GM20000 (cell line): ENCODE results near the gene GCKR.

Experiments used
- DNase-seq: peaks from one replicate; pipeline ENCODE4 v3.0.0; 2012; ENCODE audit warnings: low spot score
- TF ChIP-seq, protein P1 (sequence below): IDR thresholded peaks from 2 replicates; pipeline ENCODE4 v1.5.1; 2012; ENCODE audit warnings: mild to moderate bottlenecking, control low read depth; ENCODE audit errors: extremely low read depth, missing control alignments

GCKR gene

DNA sequence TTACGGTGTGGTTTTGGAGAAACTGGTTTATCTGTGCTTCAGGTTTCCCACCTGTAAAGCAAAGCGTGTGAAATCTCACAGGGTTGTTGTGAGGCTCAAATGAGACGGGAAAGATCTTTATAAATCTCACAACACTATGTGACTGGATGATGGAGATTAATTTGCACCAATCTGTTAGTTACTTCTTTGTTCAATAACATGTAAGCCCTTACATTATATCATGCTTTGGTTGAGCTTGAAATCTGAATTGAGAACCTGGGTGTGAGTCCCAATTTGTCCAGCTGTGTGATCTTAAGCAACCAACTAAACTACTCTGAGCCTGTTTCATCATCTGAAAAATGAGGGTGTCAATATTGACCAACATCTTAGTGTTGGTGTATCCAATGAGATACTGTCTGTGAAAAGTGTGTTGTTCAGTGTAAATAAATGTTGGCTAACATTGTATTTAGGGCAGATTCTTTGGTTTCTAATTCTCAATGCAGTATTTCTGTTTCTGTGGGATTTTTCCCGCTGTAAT lies 741 bp upstream of the GCKR start:
- DNase-seq, result no peak
- TF ChIP-seq, protein P1, sequence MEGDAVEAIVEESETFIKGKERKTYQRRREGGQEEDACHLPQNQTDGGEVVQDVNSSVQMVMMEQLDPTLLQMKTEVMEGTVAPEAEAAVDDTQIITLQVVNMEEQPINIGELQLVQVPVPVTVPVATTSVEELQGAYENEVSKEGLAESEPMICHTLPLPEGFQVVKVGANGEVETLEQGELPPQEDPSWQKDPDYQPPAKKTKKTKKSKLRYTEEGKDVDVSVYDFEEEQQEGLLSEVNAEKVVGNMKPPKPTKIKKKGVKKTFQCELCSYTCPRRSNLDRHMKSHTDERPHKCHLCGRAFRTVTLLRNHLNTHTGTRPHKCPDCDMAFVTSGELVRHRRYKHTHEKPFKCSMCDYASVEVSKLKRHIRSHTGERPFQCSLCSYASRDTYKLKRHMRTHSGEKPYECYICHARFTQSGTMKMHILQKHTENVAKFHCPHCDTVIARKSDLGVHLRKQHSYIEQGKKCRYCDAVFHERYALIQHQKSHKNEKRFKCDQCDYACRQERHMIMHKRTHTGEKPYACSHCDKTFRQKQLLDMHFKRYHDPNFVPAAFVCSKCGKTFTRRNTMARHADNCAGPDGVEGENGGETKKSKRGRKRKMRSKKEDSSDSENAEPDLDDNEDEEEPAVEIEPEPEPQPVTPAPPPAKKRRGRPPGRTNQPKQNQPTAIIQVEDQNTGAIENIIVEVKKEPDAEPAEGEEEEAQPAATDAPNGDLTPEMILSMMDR, result no peak

DNA sequence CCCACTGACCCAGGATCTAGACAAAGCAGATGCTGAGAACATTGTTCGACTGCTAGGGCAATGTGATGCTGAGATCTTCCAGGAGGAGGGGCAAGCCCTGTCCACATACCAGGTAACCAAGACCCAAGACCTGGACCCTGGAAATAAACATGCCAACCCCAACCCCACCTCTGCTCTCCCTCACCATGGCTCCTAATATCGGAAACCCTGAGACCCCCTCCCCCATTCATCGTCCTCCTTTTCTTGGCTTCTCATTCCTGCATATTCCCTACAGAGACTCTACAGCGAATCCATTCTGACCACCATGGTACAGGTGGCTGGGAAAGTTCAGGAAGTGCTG lies 619 bp downstream of the GCKR start:
- no peak for DNase-seq
- TF ChIP-seq, protein P1, result no peak

- DNase-seq, result no peak
- TF ChIP-seq, protein P1, result no peak
Measured at GRCh38 chr2:27498975-27499374, 2.3 kb downstream of the GCKR start.

GRCh38 chr2:27501042-27501441 lies 4.4 kb downstream of the GCKR start:
- TF ChIP-seq, protein P1, result no peak
- no peak for DNase-seq

DNA sequence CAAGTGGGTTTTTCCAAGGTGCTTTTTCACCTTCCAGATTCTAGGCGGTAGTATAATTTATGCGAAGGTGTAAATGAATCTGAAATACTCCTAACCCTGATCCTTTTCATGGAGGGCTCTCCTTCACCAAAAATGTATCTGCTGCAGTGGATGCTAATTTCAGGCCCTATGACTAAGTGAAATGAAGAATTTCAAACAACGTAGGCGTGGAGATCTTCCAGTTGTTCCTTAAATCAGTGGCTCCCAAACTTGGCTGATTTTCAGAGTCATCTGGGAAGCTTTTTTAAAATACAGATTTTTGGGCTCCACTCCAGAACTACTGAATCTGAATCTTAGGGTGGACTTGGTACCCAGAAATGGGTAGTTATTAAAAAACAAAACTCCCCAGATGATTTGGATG lies 5.5 kb downstream of the GCKR start:
- TF ChIP-seq, protein P1, result no peak
- no peak for DNase-seq

- TF ChIP-seq, protein P1, result no peak
- DNase-seq, result no peak
Measured at GRCh38 chr2:27506587-27506986, 9.9 kb downstream of the GCKR start.

GRCh38 chr2:27507293-27507692 lies 10.7 kb downstream of the GCKR start:
- TF ChIP-seq, protein P1, result no peak
- no peak for DNase-seq

GRCh38 chr2:27509326-27509725 lies 12.7 kb downstream of the GCKR start:
- DNase-seq, result no peak
- TF ChIP-seq, protein P1, result no peak
